Heart left ventricle (tissue), 16 donors: ENCODE measurements around the gene MAD2L2. TPM values are rescaled to one million over a fixed set of nuclear protein-coding genes. Genes with fewer than 3 reads are reported as not detected.
"Not testable (repeated sequence)": the region's sequence is repeated elsewhere in the genome, so short reads cannot be mapped to it uniquely, and the experiment has no call there.

Experiments used
- ATAC-seq, 4 donors: fragments of 200-7000 bp; cut with Tn5 transposase; one replicate each; pipeline ENCODE4 v1.9.1; 2020 to 2022; ENCODE audit warnings: moderate library complexity in 4 of 4, mild to moderate bottlenecking in 3 of 4, moderate number of reproducible peaks in 1 of 4
- DNase-seq, 5 donors: peaks; one replicate each; pipeline ENCODE4 v3.0.0-alpha.2; 2020
- H3K27ac ChIP-seq, 12 donors: fragments of 200-600 bp; sonication (generic) in 4 of 12; one replicate each; pipeline versions ENCODE4 v1.5.0 to v1.8.0; 2016 to 2022; ENCODE audit warnings: mild to moderate bottlenecking in 2 of 12
- H3K27me3 ChIP-seq, 9 donors: fragments of 200-600 bp; sonication (generic) in 2 of 9; one replicate each; pipeline versions ENCODE4 v1.5.1 to v1.8.0; 2016 to 2022; ENCODE audit warnings: mild to moderate bottlenecking in 3 of 9
- H3K36me3 ChIP-seq, 9 donors: fragments of 200-600 bp; sonication (generic) in 2 of 9; one replicate each; pipeline versions ENCODE4 v1.5.0 to v1.8.0; 2018 to 2022; ENCODE audit warnings: mild to moderate bottlenecking in 2 of 9
- H3K4me1 ChIP-seq, 12 donors: fragments of 200-600 bp; sonication (generic) in 4 of 12; one replicate each; pipeline versions ENCODE4 v1.5.0 to v1.8.0; 2016 to 2022; ENCODE audit warnings: mild to moderate bottlenecking in 3 of 12
- H3K4me3 ChIP-seq, 12 donors: fragments of 200-600 bp; sonication (generic) in 4 of 12; one replicate each; pipeline versions ENCODE4 v1.5.0 to v1.8.0; 2017 to 2022; ENCODE audit warnings: mild to moderate bottlenecking in 9 of 12, moderate library complexity in 4 of 12
- H3K9me3 ChIP-seq, 12 donors: fragments of 200-600 bp; sonication (generic) in 4 of 12; one replicate each; pipeline versions ENCODE4 v1.5.0 to v1.8.0; 2016 to 2022; ENCODE audit warnings: mild to moderate bottlenecking in 1 of 12
- POLR2A ChIP-seq, 2 donors: fragments of 450-650 bp; IDR thresholded peaks; one replicate each; pipeline ENCODE4 v1.6.1; 2017; ENCODE audit warnings: antibody characterized with exemption in 2 of 2, mild to moderate bottlenecking in 2 of 2, moderate library complexity in 2 of 2
- WGBS, 4 donors: extraction: QIAGEN DNeasy Blood & Tissue Kit in 2 of 4; methylation state at CpG; one replicate each; pipeline versions ENCODE4 v1.1.5 to v1.1.7; 2013 to 2018; 5-methylcytosine and 5-hydroxymethylcytosine counted together
- intact Hi-C, 10 donors: fragments of 100-400 bp; cut with DNase I; formaldehyde crosslinking; loops; one replicate each; pipeline versions ENCODE4 v1.11.1 to v1.14.2; 2022
- polyA plus RNA-seq, 2 donors: library from polyadenylated mRNA; stranded (reverse); fragments of 200-250 nt; gene quantifications; one replicate each; pipeline ENCODE4 v1.2.3, GENCODE V29; 2013
- total RNA-seq, 9 donors: library from RNA; depleted of rRNA in 2 of 9; stranded (reverse); fragments of >200 nt in 2 of 9; fragmentation: NEBNext Ultra II Directional in 3 of 9; extraction: Animal tissue kit (Norgen Biotek cat#: 25700) in 3 of 9; gene quantifications; one replicate each; pipeline versions ENCODE4 v1.1.0 to v1.2.4, GENCODE V29; 2016 to 2023
- TF ChIP-seq, protein P1 (sequence below), 12 donors: fragments of 200-600 bp; sonication (generic) in 4 of 12; IDR thresholded peaks; one replicate each; pipeline versions ENCODE4 v1.5.0 to v1.8.0; 2018 to 2022; ENCODE audit warnings: antibody characterized with exemption in 12 of 12, mild to moderate bottlenecking in 5 of 12
- donor health status: ischemic (EF 13 %, LVEDD 7.1; RV severe dilation, severe dysfunction).
- donor health status: healthy with polysubstance abuse.
- donor health status: DM: no; HTN: yes; CAD: no.
- donor health status: DM: no; HTN: no; CAD: no.
- donor health status: ischemic (EF 25% LVEDD 6.9; RV normal size, moderate dysfunction).
- donor health status: ischemic (EF 25% LVEDD 5.7; RV mildly dilated, moderate dysfunction).
- donor health status: healthy.
- donor health status: DM: yes; HTN: yes; CAD: no.
- donor health status: ischemic (EF 35%, LVEDD 5.7; RV mildly dilated, moderate dysfunction).
- donor health status: nonischemic (EF 11% LVEDD 7.7; RV severe dilation, severe dysfunction).
- donor health status: DM: yes; HTN: yes; CAD: no.
- donor health status: PGD.
- donor health status: ischemic (EF 29% LVEDD 5.4; RV normal size, mild dysfunction).
- donor health status: nonischemic (EF 23%, LVEDD 6.1; RV moderate dilation, normal function).

The MAD2L2 gene
- total and polyA plus RNA-seq, 11 donors: 15.9 to 54.2 (median 18.5) TPM

GRCh38 chr1:11645270-11645669 lies 35.7 kb downstream of the MAD2L2 start:
- H3K9me3 ChIP-seq: no peaks in the 10 kb centered on the region
- H3K27ac ChIP-seq: no peak overlapping the region
- no peak for ATAC-seq
- 82 to 91% (median 88%) methylated on average over 5 of the region's 5 CpGs for WGBS, 4 donors
- DNase-seq: no peak
- H3K4me3 ChIP-seq: no peak overlapping the region
- peaks cover 0 to 33% (median 12%) of the 10 kb centered on the region in 12 donors for H3K4me1 ChIP-seq
- no peaks in the 10 kb centered on the region for H3K36me3 ChIP-seq
- intact Hi-C loops: loop anchor here in 6 of 10 donors (2.0 to 5.0 kb wide), 6 partner anchors 77 to 608 kb away; no protein-coding TSS in a partner anchor
- no peak for TF ChIP-seq POLR2A (IDR thresholded peaks at IDR 0.05)
- TF ChIP-seq, protein P1, sequence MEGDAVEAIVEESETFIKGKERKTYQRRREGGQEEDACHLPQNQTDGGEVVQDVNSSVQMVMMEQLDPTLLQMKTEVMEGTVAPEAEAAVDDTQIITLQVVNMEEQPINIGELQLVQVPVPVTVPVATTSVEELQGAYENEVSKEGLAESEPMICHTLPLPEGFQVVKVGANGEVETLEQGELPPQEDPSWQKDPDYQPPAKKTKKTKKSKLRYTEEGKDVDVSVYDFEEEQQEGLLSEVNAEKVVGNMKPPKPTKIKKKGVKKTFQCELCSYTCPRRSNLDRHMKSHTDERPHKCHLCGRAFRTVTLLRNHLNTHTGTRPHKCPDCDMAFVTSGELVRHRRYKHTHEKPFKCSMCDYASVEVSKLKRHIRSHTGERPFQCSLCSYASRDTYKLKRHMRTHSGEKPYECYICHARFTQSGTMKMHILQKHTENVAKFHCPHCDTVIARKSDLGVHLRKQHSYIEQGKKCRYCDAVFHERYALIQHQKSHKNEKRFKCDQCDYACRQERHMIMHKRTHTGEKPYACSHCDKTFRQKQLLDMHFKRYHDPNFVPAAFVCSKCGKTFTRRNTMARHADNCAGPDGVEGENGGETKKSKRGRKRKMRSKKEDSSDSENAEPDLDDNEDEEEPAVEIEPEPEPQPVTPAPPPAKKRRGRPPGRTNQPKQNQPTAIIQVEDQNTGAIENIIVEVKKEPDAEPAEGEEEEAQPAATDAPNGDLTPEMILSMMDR (IDR thresholded peaks at IDR 0.05): no peak
- H3K27me3 ChIP-seq: peaks cover 0 to 43% (median 15%) of the 10 kb centered on the region in 9 donors

- intact Hi-C loops: loop anchor here (1.0 to 5.0 kb wide), 13 partner anchors 161 to 607 kb away; partner anchors contain the start of gene DISP3 (in 3 of the 10)
- H3K27me3 ChIP-seq: peaks cover 0 to 30% (median 2%) of the 10 kb centered on the region in 9 donors
- no peak for DNase-seq
Measured at GRCh38 chr1:11643782-11644181, 37.2 kb downstream of the MAD2L2 start.

GRCh38 chr1:11642418-11643017 lies 38.4 kb downstream of the MAD2L2 start:
- intact Hi-C loops: loop anchor here (1.0 to 5.0 kb wide), 12 partner anchors 160 to 606 kb away; partner anchors contain the start of gene DISP3 (in 3 of the 10)
- not testable (repeated sequence) for H3K9me3 ChIP-seq, H3K27ac ChIP-seq, H3K36me3 ChIP-seq, H3K4me3 ChIP-seq
- DNase-seq: peak in 2 of 5 donors; percentile 50 to 59
- Histone ChIP-seq H3K27me3 (peaks cover 0 to 33% (median 0%) of the 10 kb centered on the region in 9 donors), H3K4me1 (peaks cover 0 to 12% (median 2%) of the 10 kb centered on the region in 12 donors)
- TF ChIP-seq, protein P1 (IDR thresholded peaks at IDR 0.05): peak; percentile 92 to 99 (median 95)
- peak; percentile 53 to 81 (median 79) for ATAC-seq
- 51 to 56% (median 52%) methylated on average over 18 of the region's 18 CpGs for WGBS, 4 donors

More at GRCh38 chr1:11643782-11644181, 37.2 kb downstream of the MAD2L2 start:
- no peak for ATAC-seq
- TF ChIP-seq, protein P1 (IDR thresholded peaks at IDR 0.05): no peak
- no peak for TF ChIP-seq POLR2A (IDR thresholded peaks at IDR 0.05)
- no peak overlapping the region for H3K4me3 ChIP-seq
- H3K36me3 ChIP-seq: no peaks in the 10 kb centered on the region
- H3K27ac ChIP-seq: no peak overlapping the region
- WGBS, 4 donors: 33 to 43% (median 36%) methylated on average over 5 of the region's 5 CpGs
- peaks cover 0 to 24% (median 9%) of the 10 kb centered on the region in 12 donors for H3K4me1 ChIP-seq
- H3K9me3 ChIP-seq: no peaks in the 10 kb centered on the region

DNA sequence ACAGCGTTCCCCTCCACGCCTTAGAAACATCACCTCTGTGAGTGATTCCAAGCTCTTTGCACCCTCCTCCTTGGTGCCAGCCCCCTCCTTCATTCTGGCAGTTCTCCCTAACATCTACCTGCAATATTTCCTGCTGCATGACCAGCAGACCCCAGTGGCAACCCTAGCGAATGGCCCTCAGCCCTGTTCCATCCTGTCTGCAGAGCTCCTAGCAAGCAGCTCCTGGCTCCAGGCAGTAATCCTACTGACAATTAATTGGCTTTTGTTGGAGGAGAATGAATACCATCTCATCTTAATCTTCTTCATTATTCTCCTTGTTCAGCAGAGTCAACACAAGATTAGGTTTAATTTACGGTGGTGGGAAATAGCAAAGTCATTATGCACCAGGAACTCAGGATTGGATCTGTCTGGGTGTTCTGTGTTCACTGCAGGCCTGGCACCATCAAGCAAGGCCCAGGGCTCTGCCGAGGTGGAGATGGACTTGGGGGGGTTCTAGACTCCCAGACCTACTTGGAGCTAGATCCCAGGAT lies 39.1 kb downstream of the MAD2L2 start:
- peaks cover 0 to 39% (median 0%) of the 10 kb centered on the region in 9 donors for H3K27me3 ChIP-seq

More for the DNA sequence above, 39.1 kb downstream of the MAD2L2 start:
- Histone ChIP-seq H3K36me3 (no peaks in the 10 kb centered on the region), H3K4me3 (no peak overlapping the region), H3K9me3 (no peaks in the 10 kb centered on the region), H3K27ac (no peak overlapping the region), H3K4me1 (peaks cover 0 to 12% (median 2%) of the 10 kb centered on the region in 12 donors)
- no peak for TF ChIP-seq POLR2A (IDR thresholded peaks at IDR 0.05)
- TF ChIP-seq, protein P1 (IDR thresholded peaks at IDR 0.05): no peak
- ATAC-seq (no peak), DNase-seq (no peak)
- intact Hi-C loops: loop anchor here (1.0 to 5.0 kb wide), 12 partner anchors 160 to 605 kb away; partner anchors contain the start of gene DISP3 (in 5 of the 10)
- 53 to 59% (median 57%) methylated on average over 5 of the region's 5 CpGs for WGBS, 4 donors
